H1 (cell line): ENCODE measurements around the gene DMC1. TPM values are rescaled to one million over a fixed set of nuclear protein-coding genes. Genes with fewer than 3 reads are reported as not detected.

Experiments
- CTCF ChIA-PET: fragments of 300-600 bp; sonication (Branson Sonifier 250); formaldehyde crosslinking; loops from one replicate; lab custom pipeline; 2021; ENCODE audit not compliant: partially characterized antibody; lab: Charles Lee
- POLR2A ChIA-PET: fragments of 300-600 bp; sonication (Branson Sonifier 250); formaldehyde crosslinking; loops from one replicate; lab custom pipeline; 2021; ENCODE audit warnings: inconsistent platforms; ENCODE audit not compliant: partially characterized antibody; lab: Charles Lee
- DNase-seq, 2 experiments: peaks; one replicate each; pipeline versions ENCODE4 v3.0.0 to v3.0.0-alpha.2; 2010 to 2022; ENCODE audit warnings: low spot score in 2 of 2, low read depth in 1 of 2, mixed read lengths in 1 of 2
- FAIRE-seq: peaks from 2 replicates; lab custom pipeline; 2011; peaks lifted over from hg19 to GRCh38; lab: Jason Lieb, UNC
- H2AFZ ChIP-seq: 2 replicates; pipeline ENCODE4 v1.8.1; 2012; ENCODE audit warnings: low read length, inconsistent platforms
- H2AK5ac ChIP-seq: 2 replicates; pipeline ENCODE4 v1.6.1; 2013; ENCODE audit warnings: low read depth, low read length
- H2BK120ac ChIP-seq: replicated peaks from 2 replicates; pipeline ENCODE3; 2013; ENCODE audit warnings: low read depth, low read length, inconsistent platforms
- H2BK12ac ChIP-seq: 2 replicates; pipeline ENCODE4 v1.6.1; 2013; ENCODE audit warnings: low read depth, low read length
- H2BK15ac ChIP-seq: 2 replicates; pipeline ENCODE4 v1.6.1; 2013; ENCODE audit warnings: low read length
- H2BK20ac ChIP-seq: 2 replicates; pipeline ENCODE4 v1.6.1; 2013; ENCODE audit warnings: low read length
- H2BK5ac ChIP-seq: 2 replicates; pipeline ENCODE4 v1.6.1; 2013; ENCODE audit warnings: low read depth, low read length
- H3K14ac ChIP-seq: 2 replicates; pipeline ENCODE4 v1.6.1; 2013; ENCODE audit warnings: inconsistent platforms; ENCODE audit not compliant: insufficient read length
- H3K18ac ChIP-seq: 2 replicates; pipeline ENCODE4 v1.6.1; 2013; ENCODE audit warnings: low read length; ENCODE audit errors: extremely low read depth
- H3K23ac ChIP-seq: 2 replicates; pipeline ENCODE4 v1.6.1; 2013; ENCODE audit warnings: inconsistent platforms; ENCODE audit not compliant: insufficient read length
- H3K23me2 ChIP-seq: 2 replicates; pipeline ENCODE4 v1.6.1; 2013; ENCODE audit warnings: low read depth, low read length
- H3K27ac ChIP-seq: 2 replicates; pipeline ENCODE4 v1.6.1; 2011; ENCODE audit warnings: low read depth, low read length, inconsistent platforms
- H3K27me3 ChIP-seq, 4 experiments: replicated peaks in 1 of 4; 1 replicate in 1 of 4; 2 replicates in 3 of 4; pipeline versions ENCODE4 v1.6.1 to v1.8.1; 2011 to 2013; ENCODE audit warnings: low read length in 3 of 4, mild to moderate bottlenecking in 3 of 4, inconsistent platforms in 2 of 4, mixed read lengths in 2 of 4, moderate library complexity in 1 of 4; ENCODE audit not compliant: control insufficient read depth in 3 of 4, insufficient read depth in 3 of 4; ENCODE audit errors: extremely low read depth in 1 of 4
- H3K36me3 ChIP-seq, 4 experiments: 2 replicates each; pipeline versions ENCODE4 v1.6.1 to v1.8.1; 2011 to 2013; ENCODE audit warnings: mild to moderate bottlenecking in 4 of 4, low read length in 3 of 4, moderate library complexity in 2 of 4, control low read depth in 1 of 4, inconsistent platforms in 1 of 4; ENCODE audit not compliant: insufficient read depth in 4 of 4, control insufficient read depth in 2 of 4
- H3K4ac ChIP-seq: replicated peaks from 2 replicates; pipeline ENCODE3; 2013; ENCODE audit warnings: low read length, low read depth, mixed read lengths, inconsistent platforms; ENCODE audit not compliant: insufficient read length
- H3K4me1 ChIP-seq, 4 experiments: replicated peaks in 1 of 4; 1 replicate in 1 of 4; 2 replicates in 3 of 4; pipeline versions ENCODE4 v1.6.1 to v1.8.1; 2011 to 2013; ENCODE audit warnings: low read length in 3 of 4, inconsistent platforms in 2 of 4, mixed read lengths in 1 of 4; ENCODE audit not compliant: insufficient read depth in 4 of 4, control insufficient read depth in 3 of 4
- H3K4me2 ChIP-seq, 2 experiments: 2 replicates each; pipeline versions ENCODE4 v1.6.1 to v1.8.1; 2011 to 2013; ENCODE audit warnings: low read depth in 2 of 2, low read length in 2 of 2, control low read depth in 1 of 2, inconsistent platforms in 1 of 2, mild to moderate bottlenecking in 1 of 2; ENCODE audit not compliant: insufficient read depth in 1 of 2
- H3K4me3 ChIP-seq, 4 experiments: fragments of 200-600, 300-600 bp in 1 of 4; sonication (generic), shearing (Covaris generic), sonication (Bioruptor Twin) in 1 of 4; 2 replicates each; pipeline versions ENCODE4 v1.5.1 to v1.8.1; 2011 to 2016; ENCODE audit warnings: low read length in 4 of 4, low read depth in 3 of 4, control low read depth in 2 of 4, inconsistent platforms in 2 of 4, mild to moderate bottlenecking in 2 of 4, mixed read lengths in 1 of 4, moderate library complexity in 1 of 4; ENCODE audit not compliant: insufficient read depth in 2 of 4; ENCODE audit errors: extremely low read depth in 1 of 4
- H3K56ac ChIP-seq: replicated peaks from 2 replicates; pipeline ENCODE3; 2013; ENCODE audit warnings: low read depth, mild to moderate bottlenecking, mixed read lengths, low read length, inconsistent platforms; ENCODE audit not compliant: insufficient read length
- H3K79me1 ChIP-seq: 2 replicates; pipeline ENCODE4 v1.6.1; 2013; ENCODE audit warnings: low read depth, low read length, control low read depth
- H3K79me2 ChIP-seq, 2 experiments: 2 replicates each; pipeline versions ENCODE4 v1.6.1 to v1.8.1; 2012 to 2013; ENCODE audit warnings: low read length in 2 of 2, mild to moderate bottlenecking in 2 of 2, inconsistent platforms in 1 of 2; ENCODE audit not compliant: insufficient read depth in 2 of 2, control insufficient read depth in 1 of 2
- H3K9ac ChIP-seq, 4 experiments: replicated peaks in 1 of 4; 1 replicate in 1 of 4; 2 replicates in 3 of 4; pipeline versions ENCODE4 v1.6.1 to v1.8.1; 2011 to 2013; ENCODE audit warnings: low read depth in 3 of 4, low read length in 3 of 4, control low read depth in 2 of 4, mild to moderate bottlenecking in 2 of 4, moderate library complexity in 2 of 4, inconsistent platforms in 1 of 4; ENCODE audit errors: extremely low read depth in 1 of 4
- H3K9me3 ChIP-seq, 2 experiments: 2 replicates each; pipeline versions ENCODE4 v1.6.1 to v1.8.1; 2012 to 2013; ENCODE audit warnings: mild to moderate bottlenecking in 2 of 2, moderate library complexity in 2 of 2, control low read depth in 1 of 2, inconsistent platforms in 1 of 2, low read depth in 1 of 2, low read length in 1 of 2, mixed read lengths in 1 of 2; ENCODE audit not compliant: insufficient read depth in 2 of 2
- H4K20me1 ChIP-seq, 2 experiments: replicated peaks in 1 of 2; 2 replicates each; pipeline versions ENCODE3 to v1.8.1; 2011 to 2013; ENCODE audit warnings: inconsistent platforms in 2 of 2, low read length in 2 of 2, mild to moderate bottlenecking in 1 of 2; ENCODE audit not compliant: insufficient read depth in 2 of 2, control insufficient read depth in 1 of 2
- H4K5ac ChIP-seq: 2 replicates; pipeline ENCODE4 v1.6.1; 2013; ENCODE audit warnings: low read length, low read depth, mixed read lengths, inconsistent platforms; ENCODE audit not compliant: insufficient read length
- H4K8ac ChIP-seq: 2 replicates; pipeline ENCODE4 v1.8.0; 2013; ENCODE audit warnings: mild to moderate bottlenecking, moderate library complexity, low read length, inconsistent platforms; ENCODE audit not compliant: insufficient read depth; ENCODE audit errors: extremely low read depth
- H4K91ac ChIP-seq: replicated peaks from 2 replicates; pipeline ENCODE3; 2013; ENCODE audit warnings: low read length, mixed read lengths, inconsistent platforms; ENCODE audit not compliant: insufficient read length
- ASH2L ChIP-seq: fragments of 200-600, 300-600 bp; sonication (generic); IDR thresholded peaks from one replicate; pipeline ENCODE4 v1.7.1; 2017; ENCODE audit warnings: low read length
- ATF2 ChIP-seq: IDR thresholded peaks from 2 replicates; pipeline ENCODE4 v1.6.1; 2012; ENCODE audit warnings: low read length, inconsistent platforms
- CEBPB ChIP-seq: IDR thresholded peaks from 2 replicates; pipeline ENCODE4 v1.6.1; 2012; ENCODE audit warnings: low read depth, low read length
- KDM1A ChIP-seq: fragments of 200-600, 300-600 bp; sonication (generic); IDR thresholded peaks from 2 replicates; pipeline ENCODE4 v1.7.1; 2016; ENCODE audit warnings: mild to moderate bottlenecking, low read length, borderline replicate concordance
- NANOG ChIP-seq: IDR thresholded peaks from 2 replicates; pipeline ENCODE4 v1.6.1; 2011; ENCODE audit warnings: low read length, low read depth, mild to moderate bottlenecking, inconsistent platforms; ENCODE audit not compliant: insufficient read depth, poor library complexity, severe bottlenecking
- POLR2A ChIP-seq, 2 experiments: IDR thresholded peaks; 1 replicate in 1 of 2; 2 replicates in 1 of 2; pipeline ENCODE4 v1.6.1; 2011; ENCODE audit warnings: low read depth in 2 of 2, low read length in 2 of 2, mild to moderate bottlenecking in 2 of 2; ENCODE audit errors: control extremely low read depth in 1 of 2
- POLR2AphosphoS5 ChIP-seq: IDR thresholded peaks from 2 replicates; pipeline ENCODE4 v1.6.1; 2011; ENCODE audit warnings: low read depth, low read length
- WGBS, 2 experiments: shearing (Covaris generic) in 1 of 2; methylation state at CpG; one replicate each; pipeline versions ENCODE4 v1.1.6 to v1.1.7; 2013 to 2015; ENCODE audit warnings: low lambda C conversion rate in 2 of 2, mixed read lengths in 2 of 2, inconsistent platforms in 1 of 2, low coverage in 1 of 2, missing lambda C conversion rate in 1 of 2; ENCODE audit not compliant: insufficient replicate concordance in 2 of 2, insufficient coverage in 1 of 2, insufficient read length in 1 of 2; ENCODE audit errors: extremely low coverage in 1 of 2, missing lambda C conversion rate in 1 of 2; 5-methylcytosine and 5-hydroxymethylcytosine counted together
- polyA plus RNA-seq, 7 experiments: library from polyadenylated mRNA; depleted of rRNA in 3 of 7; stranded (reverse) in 5 of 7; unstranded in 2 of 7; fragments of >200 nt in 5 of 7; fragments of 200-250 nt in 2 of 7; gene quantifications; 1 replicate in 5 of 7; 2 replicates in 1 of 7; 4 replicates in 1 of 7; pipeline versions ENCODE4 v1.2.1 to v1.2.3, GENCODE V29; 2011 to 2013; ENCODE audit warnings: missing spikeins in 2 of 7, mixed read lengths in 2 of 7
- total RNA-seq: library from RNA; stranded (reverse); fragmentation: NEBNext Ultra II Directional; extraction: Animal tissue kit (Norgen Biotek cat#: 25700); gene quantifications from 2 replicates; pipeline ENCODE4 v1.2.1, GENCODE V29; 2021

Gene DMC1
- total and polyA plus RNA-seq, 2 of the 8 experiments (the other 6 are each of a cell fraction or from before 2014, with no cell fraction given), result 3.8 to 7.2 TPM

GRCh38 chr22:38518620-38519019 is 51.4 kb downstream of the DMC1 start:
- CTCF ChIA-PET, result interaction anchor here (0.8 to 2.1 kb wide), 2 partner anchors 20 to 84 kb away, joined by 3 to 5 read pairs; no protein-coding TSS in a partner anchor
- no peak for TF ChIP-seq NANOG
- TF ChIP-seq CEBPB, result no peak
- TF ChIP-seq POLR2A (IDR thresholded peaks at IDR 0.05; ENCODE audit: control extremely low read depth in 1 of 2, low read depth in 2 of 2, low read length in 2 of 2), result no peak
- TF ChIP-seq ASH2L, result no peak
- TF ChIP-seq KDM1A, result no peak
- TF ChIP-seq POLR2AphosphoS5, result no peak
- no peak for TF ChIP-seq ATF2

More at GRCh38 chr22:38518620-38519019, 51.4 kb downstream of the DMC1 start:
- POLR2A ChIA-PET, result interaction anchor here (1.7 to 3.6 kb wide), 2 partner anchors 13 to 20 kb away, joined by 5 to 24 read pairs; partner anchors contain the start of gene DDX17
- WGBS, 2 experiments, result 89% methylated on average over 4 of the region's 4 CpGs; no CpG with 5 or more reads in 1 of the 2 experiments
- H3K14ac ChIP-seq, result no peak overlapping the region
- H3K23ac ChIP-seq, result no peak overlapping the region
- no peak overlapping the region for H3K9ac ChIP-seq
- H2AK5ac ChIP-seq, result no peak overlapping the region
- no peak overlapping the region for H4K91ac ChIP-seq
- H2AFZ ChIP-seq, result no peak overlapping the region
- H3K4me3 ChIP-seq, result no peak overlapping the region
- no peak overlapping the region for H2BK20ac ChIP-seq
- no peaks in the 10 kb centered on the region for H3K9me3 ChIP-seq
- no peak overlapping the region for H2BK120ac ChIP-seq
- no peaks in the 10 kb centered on the region for H3K79me2 ChIP-seq
- H3K4ac ChIP-seq, result no peak overlapping the region
- no peaks in the 10 kb centered on the region for H3K79me1 ChIP-seq
- H3K4me1 ChIP-seq, result peaks cover 0 to 5% (median 3%) of the 10 kb centered on the region in 4 experiments; a peak in 5 of 7 replicates
- no peaks in the 10 kb centered on the region for H3K27me3 ChIP-seq
- no peak overlapping the region for H3K4me2 ChIP-seq
- no peak overlapping the region for H3K18ac ChIP-seq
- DNase-seq (no peak), FAIRE-seq (no peak)
- H4K8ac ChIP-seq, result no peak overlapping the region
- no peak overlapping the region for H2BK15ac ChIP-seq
- no peak overlapping the region for H2BK5ac ChIP-seq
- H3K56ac ChIP-seq, result no peak overlapping the region
- no peaks in the 10 kb centered on the region for H4K20me1 ChIP-seq
- H2BK12ac ChIP-seq, result no peak overlapping the region
- H3K23me2 ChIP-seq, result no peaks in the 10 kb centered on the region
- H4K5ac ChIP-seq, result no peak overlapping the region
- H3K27ac ChIP-seq, result no peak overlapping the region
- H3K36me3 ChIP-seq, result no peaks in the 10 kb centered on the region
